Transverse colon (tissue), 4 donors: ENCODE data around the gene SPATA6L.

Source experiments
- EP300 ChIP-seq: sonication (generic); formaldehyde crosslinking; IDR thresholded peaks from one replicate; pipeline ENCODE4 v1.6.1; 2017; ENCODE audit warnings: antibody characterized with exemption, low read depth
- POLR2A ChIP-seq: fragments of 450-650 bp; IDR thresholded peaks from one replicate; pipeline ENCODE4 v1.6.1; 2016; ENCODE audit warnings: antibody characterized with exemption, mild to moderate bottlenecking, moderate library complexity
- POLR2AphosphoS5 ChIP-seq, 3 donors: sonication (generic); formaldehyde crosslinking; IDR thresholded peaks; one replicate each; pipeline ENCODE4 v1.6.1; 2016; ENCODE audit warnings: antibody characterized with exemption in 3 of 3
- TF ChIP-seq, protein P1 (sequence below), 5 experiments: fragments of 200-600 bp in 3 of 5; fragments of 450-650 bp in 2 of 5; sonication (generic) in 3 of 5; IDR thresholded peaks; 1 replicate in 2 of 5; 2 replicates in 3 of 5; pipeline ENCODE4 v1.5.1; 2016 to 2017; ENCODE audit warnings: antibody characterized with exemption in 5 of 5, inconsistent platforms in 3 of 5, mild to moderate bottlenecking in 2 of 5, moderate library complexity in 1 of 5

DNA sequence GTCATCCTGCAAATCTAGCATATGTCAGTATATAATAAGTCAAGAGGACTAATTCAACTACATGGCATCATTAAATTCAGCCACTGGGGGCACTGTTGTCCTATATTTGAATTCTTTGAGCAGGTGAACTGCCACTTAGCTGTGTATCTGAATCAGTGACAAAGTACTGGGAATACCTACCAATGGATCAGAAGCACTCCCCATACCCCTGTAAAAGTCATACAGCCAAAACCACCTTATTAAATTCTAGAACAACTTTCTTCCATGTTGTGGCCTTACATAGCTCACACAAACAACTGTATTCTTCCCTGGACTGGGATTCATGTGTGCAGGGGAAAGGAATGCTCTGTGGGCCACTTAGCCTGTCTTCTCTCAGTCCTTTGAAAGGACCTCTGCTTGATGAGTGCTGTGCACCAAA lies 61.6 kb downstream of the SPATA6L start:
- no peak for TF ChIP-seq EP300
- TF ChIP-seq, protein P1, sequence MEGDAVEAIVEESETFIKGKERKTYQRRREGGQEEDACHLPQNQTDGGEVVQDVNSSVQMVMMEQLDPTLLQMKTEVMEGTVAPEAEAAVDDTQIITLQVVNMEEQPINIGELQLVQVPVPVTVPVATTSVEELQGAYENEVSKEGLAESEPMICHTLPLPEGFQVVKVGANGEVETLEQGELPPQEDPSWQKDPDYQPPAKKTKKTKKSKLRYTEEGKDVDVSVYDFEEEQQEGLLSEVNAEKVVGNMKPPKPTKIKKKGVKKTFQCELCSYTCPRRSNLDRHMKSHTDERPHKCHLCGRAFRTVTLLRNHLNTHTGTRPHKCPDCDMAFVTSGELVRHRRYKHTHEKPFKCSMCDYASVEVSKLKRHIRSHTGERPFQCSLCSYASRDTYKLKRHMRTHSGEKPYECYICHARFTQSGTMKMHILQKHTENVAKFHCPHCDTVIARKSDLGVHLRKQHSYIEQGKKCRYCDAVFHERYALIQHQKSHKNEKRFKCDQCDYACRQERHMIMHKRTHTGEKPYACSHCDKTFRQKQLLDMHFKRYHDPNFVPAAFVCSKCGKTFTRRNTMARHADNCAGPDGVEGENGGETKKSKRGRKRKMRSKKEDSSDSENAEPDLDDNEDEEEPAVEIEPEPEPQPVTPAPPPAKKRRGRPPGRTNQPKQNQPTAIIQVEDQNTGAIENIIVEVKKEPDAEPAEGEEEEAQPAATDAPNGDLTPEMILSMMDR (IDR thresholded peaks at IDR 0.05): peak; percentile 61 to 82 (median 73)
- no peak for TF ChIP-seq POLR2AphosphoS5 (IDR thresholded peaks at IDR 0.05)
- TF ChIP-seq POLR2A: no peak
